ENCODE results near the gene AIG1.
"Not testable (repeated sequence)": the region's sequence is repeated elsewhere in the genome, so short reads cannot be mapped to it uniquely, and the experiment has no call there.

AIG1 gene

DNA sequence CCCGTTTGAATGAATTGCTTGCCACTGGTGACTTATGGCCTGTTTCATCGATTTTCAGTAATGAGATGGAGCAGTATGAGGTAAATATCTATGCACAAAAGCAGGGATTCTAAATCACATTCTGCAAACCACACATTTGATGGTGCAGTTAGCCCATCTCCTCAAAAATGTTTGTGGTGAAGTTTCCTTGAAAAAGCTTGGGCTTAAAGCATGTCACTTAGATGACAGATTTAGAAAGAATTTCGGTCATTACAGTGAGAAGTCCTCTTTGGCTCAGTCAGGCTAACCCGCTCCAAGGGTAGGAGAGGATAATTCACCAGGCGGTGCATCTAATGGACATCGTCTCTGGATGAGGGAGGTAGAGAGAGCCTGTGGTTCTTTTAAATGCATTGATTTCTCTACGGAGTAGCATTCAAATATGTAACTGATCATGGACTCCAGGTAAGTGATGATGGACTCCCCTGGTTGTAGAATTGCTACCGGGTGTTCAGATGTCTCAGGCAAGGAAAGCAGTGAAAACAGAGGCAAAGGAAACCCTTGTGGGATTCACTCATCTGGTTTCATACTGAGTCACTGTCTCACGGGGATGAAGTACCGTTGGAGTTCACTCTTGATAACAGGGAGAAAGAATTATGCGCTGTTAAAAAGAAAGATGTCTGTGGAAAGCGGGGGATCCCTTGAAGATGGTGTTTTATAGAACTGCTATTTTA lies 65.3 kb downstream of the AIG1 start:
- Histone ChIP-seq H3K9me3 (ENCODE audit: control insufficient read depth in 2 of 2, low read length in 2 of 2) (peaks cover 3 to 9% of the 10 kb centered on the region in 2 donors), H3K4me3 (ENCODE audit: low read length in 2 of 2) (no peak overlapping the region), H3K9ac (ENCODE audit: low read length in 2 of 2) (no peak overlapping the region), H3K4me1 (ENCODE audit: control insufficient read depth, insufficient read depth, low read length) (no peaks in the 10 kb centered on the region), H3K27ac (ENCODE audit: low read length) (no peak overlapping the region), H3K27me3 (ENCODE audit: control insufficient read depth in 1 of 2, insufficient read depth in 2 of 2, low read length in 2 of 2) (no peaks in the 10 kb centered on the region), H3K36me3 (ENCODE audit: control insufficient read depth in 2 of 2, insufficient read depth in 2 of 2, low read length in 2 of 2) (peaks cover 0 to 6% of the 10 kb centered on the region in 2 donors)

DNA sequence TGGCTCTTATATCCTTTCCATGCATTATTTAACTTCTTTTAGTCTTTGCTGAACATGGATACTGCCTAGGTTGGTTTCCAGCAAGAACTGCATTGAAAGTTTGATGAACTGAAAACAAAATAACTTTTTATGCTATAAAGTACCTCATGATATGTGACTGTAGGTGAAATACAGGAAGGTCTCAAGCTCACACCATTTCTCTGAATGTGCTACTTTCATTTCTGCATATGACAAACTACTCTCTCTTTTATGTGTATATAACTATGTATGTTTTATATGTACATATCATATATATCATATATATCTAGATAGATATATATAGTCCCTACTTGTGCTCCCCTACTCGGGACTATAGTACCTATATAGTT lies 65.9 kb downstream of the AIG1 start:
- Histone ChIP-seq H3K36me3 (ENCODE audit: control insufficient read depth in 2 of 2, insufficient read depth in 2 of 2, low read length in 2 of 2) (peaks cover 0 to 6% of the 10 kb centered on the region in 2 donors), H3K9me3 (ENCODE audit: control insufficient read depth in 2 of 2, low read length in 2 of 2) (peaks cover 3 to 15% of the 10 kb centered on the region in 2 donors), H3K4me1 (ENCODE audit: control insufficient read depth, insufficient read depth, low read length) (no peaks in the 10 kb centered on the region), H3K27me3 (ENCODE audit: control insufficient read depth in 1 of 2, insufficient read depth in 2 of 2, low read length in 2 of 2) (no peaks in the 10 kb centered on the region), H3K4me3 (ENCODE audit: low read length in 2 of 2) (no peak overlapping the region), H3K27ac (ENCODE audit: low read length) (no peak overlapping the region), H3K9ac (ENCODE audit: low read length in 2 of 2) (no peak overlapping the region)

GRCh38 chr6:143127941-143128680 lies 67.4 kb downstream of the AIG1 start:
- Histone ChIP-seq H3K9ac (ENCODE audit: low read length in 2 of 2) (no peak overlapping the region), H3K27ac (ENCODE audit: low read length) (no peak overlapping the region), H3K36me3 (ENCODE audit: control insufficient read depth in 2 of 2, insufficient read depth in 2 of 2, low read length in 2 of 2) (peaks cover 0 to 6% of the 10 kb centered on the region in 2 donors), H3K27me3 (ENCODE audit: control insufficient read depth in 1 of 2, insufficient read depth in 2 of 2, low read length in 2 of 2) (no peaks in the 10 kb centered on the region), H3K4me1 (ENCODE audit: control insufficient read depth, insufficient read depth, low read length) (no peaks in the 10 kb centered on the region), H3K4me3 (ENCODE audit: low read length in 2 of 2) (no peak overlapping the region), H3K9me3 (ENCODE audit: control insufficient read depth in 2 of 2, low read length in 2 of 2) (peaks cover 3 to 15% of the 10 kb centered on the region in 2 donors)

- H3K4me3 ChIP-seq (ENCODE audit: low read length in 2 of 2): no peak overlapping the region
- H3K36me3 ChIP-seq (ENCODE audit: control insufficient read depth in 2 of 2, insufficient read depth in 2 of 2, low read length in 2 of 2): peaks cover 0 to 6% of the 10 kb centered on the region in 2 donors
- H3K9me3 ChIP-seq (ENCODE audit: control insufficient read depth in 2 of 2, low read length in 2 of 2): peaks cover 3 to 15% of the 10 kb centered on the region in 2 donors
- no peak overlapping the region for H3K9ac ChIP-seq (ENCODE audit: low read length in 2 of 2)
- H3K27ac ChIP-seq (ENCODE audit: low read length): no peak overlapping the region
- no peaks in the 10 kb centered on the region for H3K27me3 ChIP-seq (ENCODE audit: control insufficient read depth in 1 of 2, insufficient read depth in 2 of 2, low read length in 2 of 2)
- H3K4me1 ChIP-seq (ENCODE audit: control insufficient read depth, insufficient read depth, low read length): no peaks in the 10 kb centered on the region
Observed at GRCh38 chr6:143128681-143129015, 68.0 kb downstream of the AIG1 start.

- H3K9ac ChIP-seq (ENCODE audit: low read length in 2 of 2): no peak overlapping the region
- H3K36me3 ChIP-seq (ENCODE audit: control insufficient read depth in 2 of 2, insufficient read depth in 2 of 2, low read length in 2 of 2): peaks cover 0 to under 1% of the 10 kb centered on the region in 2 donors
- H3K4me3 ChIP-seq (ENCODE audit: low read length in 2 of 2): no peak overlapping the region
- peaks cover 3 to 15% of the 10 kb centered on the region in 2 donors for H3K9me3 ChIP-seq (ENCODE audit: control insufficient read depth in 2 of 2, low read length in 2 of 2)
- H3K27ac ChIP-seq (ENCODE audit: low read length): no peak overlapping the region
- H3K27me3 ChIP-seq (ENCODE audit: control insufficient read depth in 1 of 2, insufficient read depth in 2 of 2, low read length in 2 of 2): no peaks in the 10 kb centered on the region
- no peaks in the 10 kb centered on the region for H3K4me1 ChIP-seq (ENCODE audit: control insufficient read depth, insufficient read depth, low read length)
Observed at GRCh38 chr6:143130928-143131327, 70.2 kb downstream of the AIG1 start.

- Histone ChIP-seq H3K36me3 (ENCODE audit: control insufficient read depth in 2 of 2, insufficient read depth in 2 of 2, low read length in 2 of 2) (peaks cover 4 to 8% of the 10 kb centered on the region in 2 donors), H3K4me3 (ENCODE audit: low read length in 2 of 2) (no peak overlapping the region), H3K4me1 (ENCODE audit: control insufficient read depth, insufficient read depth, low read length) (no peaks in the 10 kb centered on the region), H3K9me3 (ENCODE audit: control insufficient read depth in 2 of 2, low read length in 2 of 2) (peaks cover 3 to 13% of the 10 kb centered on the region in 2 donors), H3K9ac (ENCODE audit: low read length in 2 of 2) (no peak overlapping the region), H3K27me3 (ENCODE audit: control insufficient read depth in 1 of 2, insufficient read depth in 2 of 2, low read length in 2 of 2) (no peaks in the 10 kb centered on the region), H3K27ac (ENCODE audit: low read length) (no peak overlapping the region)
Observed at GRCh38 chr6:143135325-143135724, 74.6 kb downstream of the AIG1 start.

- Histone ChIP-seq H3K36me3 (ENCODE audit: control insufficient read depth in 2 of 2, insufficient read depth in 2 of 2, low read length in 2 of 2) (peaks cover 4 to 8% of the 10 kb centered on the region in 2 donors), H3K9ac (ENCODE audit: low read length in 2 of 2) (no peak overlapping the region), H3K9me3 (ENCODE audit: control insufficient read depth in 2 of 2, low read length in 2 of 2) (peaks cover 0 to 7% of the 10 kb centered on the region in 2 donors), H3K4me3 (ENCODE audit: low read length in 2 of 2) (no peak overlapping the region), H3K27ac (ENCODE audit: low read length) (no peak overlapping the region), H3K4me1 (ENCODE audit: control insufficient read depth, insufficient read depth, low read length) (no peaks in the 10 kb centered on the region), H3K27me3 (ENCODE audit: control insufficient read depth in 1 of 2, insufficient read depth in 2 of 2, low read length in 2 of 2) (no peaks in the 10 kb centered on the region)
Observed at GRCh38 chr6:143135797-143136561, 75.3 kb downstream of the AIG1 start.

- Histone ChIP-seq H3K4me3 (ENCODE audit: low read length in 2 of 2) (no peak overlapping the region), H3K9ac (ENCODE audit: low read length in 2 of 2) (no peak overlapping the region), H3K27me3 (ENCODE audit: control insufficient read depth in 1 of 2, insufficient read depth in 2 of 2, low read length in 2 of 2) (no peaks in the 10 kb centered on the region), H3K9me3 (ENCODE audit: control insufficient read depth in 2 of 2, low read length in 2 of 2) (no peaks in the 10 kb centered on the region), H3K4me1 (ENCODE audit: control insufficient read depth, insufficient read depth, low read length) (no peaks in the 10 kb centered on the region), H3K27ac (ENCODE audit: low read length) (no peak overlapping the region), H3K36me3 (ENCODE audit: control insufficient read depth in 2 of 2, insufficient read depth in 2 of 2, low read length in 2 of 2) (peaks cover 4 to 8% of the 10 kb centered on the region in 2 donors)
Observed at GRCh38 chr6:143136647-143137046, 76.0 kb downstream of the AIG1 start.

GRCh38 chr6:143139239-143139784 lies 78.6 kb downstream of the AIG1 start:
- Histone ChIP-seq H3K9ac (ENCODE audit: low read length in 2 of 2) (no peak overlapping the region), H3K9me3 (ENCODE audit: control insufficient read depth in 2 of 2, low read length in 2 of 2) (no peaks in the 10 kb centered on the region), H3K36me3 (ENCODE audit: control insufficient read depth in 2 of 2, insufficient read depth in 2 of 2, low read length in 2 of 2) (peaks cover 4 to 8% of the 10 kb centered on the region in 2 donors), H3K4me3 (ENCODE audit: low read length in 2 of 2) (no peak overlapping the region), H3K27me3 (ENCODE audit: control insufficient read depth in 1 of 2, insufficient read depth in 2 of 2, low read length in 2 of 2) (no peaks in the 10 kb centered on the region), H3K4me1 (ENCODE audit: control insufficient read depth, insufficient read depth, low read length) (no peaks in the 10 kb centered on the region), H3K27ac (ENCODE audit: low read length) (no peak overlapping the region)

DNA sequence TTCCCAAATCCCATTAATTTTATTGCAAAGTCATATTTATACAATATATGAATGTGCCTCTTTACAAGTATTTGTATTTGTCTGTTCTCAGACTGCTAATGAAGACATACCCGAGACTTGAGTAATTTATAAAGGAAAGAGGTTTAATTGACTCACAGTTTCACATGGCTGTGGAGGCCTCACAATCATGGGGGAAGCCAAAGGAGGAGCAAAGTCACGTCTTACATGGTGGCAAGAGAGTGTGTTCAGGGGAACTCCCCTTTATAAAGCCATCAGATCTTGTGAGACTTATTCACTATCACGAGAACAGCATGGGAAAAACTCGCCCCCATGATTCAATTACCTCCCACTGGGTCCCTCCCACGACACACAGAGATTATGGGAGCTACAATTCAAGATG lies 79.2 kb downstream of the AIG1 start:
- H3K27me3 ChIP-seq (ENCODE audit: control insufficient read depth in 1 of 2, insufficient read depth in 2 of 2, low read length in 2 of 2); H3K36me3 ChIP-seq (ENCODE audit: control insufficient read depth in 2 of 2, insufficient read depth in 2 of 2, low read length in 2 of 2); H3K9me3 ChIP-seq (ENCODE audit: control insufficient read depth in 2 of 2, low read length in 2 of 2); H3K4me3 ChIP-seq (ENCODE audit: low read length in 2 of 2); H3K4me1 ChIP-seq (ENCODE audit: control insufficient read depth, insufficient read depth, low read length); H3K9ac ChIP-seq (ENCODE audit: low read length in 2 of 2); H3K27ac ChIP-seq (ENCODE audit: low read length): not testable (repeated sequence)
